ENCODE data around the gene SRSF8. TPM values are rescaled to one million over a fixed set of nuclear protein-coding genes. Genes with fewer than 3 reads are reported as not detected.

The SRSF8 gene
- total RNA-seq, 3 donors from 2014 or later = 51.7 to 63.4 (median 56.1) TPM

GRCh38 chr11:95119361-95120060 is 52.8 kb downstream of the SRSF8 start:
- Mint-ChIP-seq H3K9me3 (peaks cover 8% of the 10 kb centered on the region), H3K36me3 (ENCODE audit: insufficient read depth) (peaks cover 5% of the 10 kb centered on the region), H3K4me1 (ENCODE audit: low read depth) (peaks cover 4% of the 10 kb centered on the region), H3K4me3 (no peak overlapping the region), H3K27me3 (ENCODE audit: low read depth) (no peaks in the 10 kb centered on the region)
- DNase-seq (no peak), ATAC-seq (no peak)

Other genes with a start within 250 kb of the SRSF8 start
- gene CWC15, start 93.4 kb upstream of the SRSF8 start, total RNA-seq = 100 to 1,000 TPM in 1 of 3 donors, 10 to 100 TPM in 2; 94.2 to 110 (median 95.1) TPM
- 1 to 10 TPM in 1 of 3 donors, under 1 TPM in 2; 0.76 to 1.1 (median 0.90) TPM for gene KDM4D, start 93.2 kb upstream of the SRSF8 start, total RNA-seq
- gene KDM4E, start 41.7 kb upstream of the SRSF8 start, total RNA-seq = not detected
- not detected for gene KDM4F, start 17.5 kb upstream of the SRSF8 start, total RNA-seq
- 10 to 100 TPM; 15.1 to 30.4 (median 21.0) TPM for gene ENDOD1, start 22.9 kb downstream of the SRSF8 start, total RNA-seq
- gene SESN3, start 164.3 kb downstream of the SRSF8 start, total RNA-seq = 1 to 10 TPM; 6.8 to 9.3 (median 7.3) TPM